Effector memory CD4-positive, alpha-beta T cell (primary cell): ENCODE results near the gene CENPO.

ENCODE experiments used
- DNase-seq, 3 donors: peaks; one replicate each; pipeline ENCODE4 v3.0.0-alpha.2; 2020
- H3K27ac ChIP-seq: 2 replicates; pipeline ENCODE4 v1.7.0; 2013; ENCODE audit warnings: mild to moderate bottlenecking, low read length, moderate library complexity; ENCODE audit not compliant: insufficient read depth, poor library complexity, severe bottlenecking
- H3K27me3 ChIP-seq: replicated peaks from 2 replicates; pipeline ENCODE4 v1.7.0; 2013; ENCODE audit warnings: mild to moderate bottlenecking, low read length; ENCODE audit not compliant: insufficient read depth, control insufficient read depth, poor library complexity, severe bottlenecking
- H3K36me3 ChIP-seq: 2 replicates; pipeline ENCODE4 v1.7.0; 2013; ENCODE audit warnings: mild to moderate bottlenecking, low read length, moderate library complexity; ENCODE audit not compliant: control insufficient read depth, insufficient read depth
- H3K4me1 ChIP-seq: 2 replicates; pipeline ENCODE4 v1.7.0; 2013; ENCODE audit warnings: low read length, mild to moderate bottlenecking; ENCODE audit not compliant: control insufficient read depth, insufficient read depth, poor library complexity, severe bottlenecking
- H3K4me3 ChIP-seq: 2 replicates; pipeline ENCODE4 v1.7.0; 2013; ENCODE audit warnings: low read length, low read depth, mild to moderate bottlenecking; ENCODE audit not compliant: insufficient read depth, poor library complexity, severe bottlenecking
- H3K9me3 ChIP-seq: 2 replicates; pipeline ENCODE4 v1.7.0; 2013; ENCODE audit warnings: mild to moderate bottlenecking, low read length, moderate library complexity; ENCODE audit not compliant: control insufficient read depth

The CENPO gene

DNA sequence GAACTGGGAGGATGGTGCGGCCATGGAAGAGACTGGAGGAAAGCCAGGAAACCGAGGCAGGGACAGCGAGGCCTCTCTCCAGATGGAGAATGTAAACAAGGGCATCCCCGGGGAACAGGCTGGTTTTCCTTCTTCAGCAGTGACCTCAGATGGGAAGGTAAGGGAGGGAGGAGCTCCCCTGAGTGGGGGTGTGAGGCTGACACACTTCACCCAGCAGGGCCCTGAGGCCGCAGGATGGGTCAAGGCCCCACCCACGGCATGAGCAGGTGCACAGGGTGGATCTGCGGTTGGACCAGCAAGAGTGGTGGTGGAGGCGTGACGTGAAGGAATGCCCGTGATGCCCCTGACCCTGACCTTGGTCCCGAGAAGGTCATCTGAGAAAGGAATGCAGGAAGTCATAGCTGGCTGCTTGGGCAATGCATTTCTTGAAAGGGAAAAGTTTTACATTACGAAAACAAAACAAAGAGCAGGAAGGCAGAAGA lies 78.7 kb downstream of the CENPO start:
- Histone ChIP-seq H3K4me1 (no peaks in the 10 kb centered on the region), H3K27me3 (no peaks in the 10 kb centered on the region), H3K9me3 (no peaks in the 10 kb centered on the region), H3K36me3 (peaks cover 8% of the 10 kb centered on the region), H3K4me3 (no peak overlapping the region), H3K27ac (no peak overlapping the region)
- no peak for DNase-seq
